ENCODE results near the gene NR1I2. TPM values are rescaled to one million over a fixed set of nuclear protein-coding genes. Genes with fewer than 3 reads are reported as not detected.
A peak's percentile ranks its signal among the peaks of the same experiment; 100 is the strongest.

Gene NR1I2
- total and polyA plus RNA-seq, 12 donors, result 0.14 to 0.91 (median 0.37) TPM; not detected in 2

DNA sequence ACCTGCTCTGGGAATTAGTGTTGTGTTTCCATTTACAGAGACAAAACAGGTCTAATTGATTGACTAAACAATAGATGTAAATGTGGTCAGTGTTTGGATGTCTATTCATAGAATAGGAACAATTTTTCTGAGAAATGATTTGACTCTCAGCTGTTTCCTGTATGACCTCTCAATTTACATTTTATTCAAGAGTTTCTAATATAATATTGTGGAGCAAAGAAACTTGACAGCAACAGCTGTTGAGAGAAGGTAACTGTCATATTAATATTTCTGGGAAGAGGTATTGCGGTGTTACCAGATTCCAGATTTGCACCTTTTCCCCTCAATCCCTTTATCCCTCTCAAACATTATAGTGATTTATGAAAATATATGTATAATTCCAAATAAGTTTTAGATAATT is 3.7 kb upstream of the NR1I2 start:
- Histone ChIP-seq H3K4me1 (replicated peaks in 1 of 2) (peaks cover 6% of the 10 kb centered on the region in 2 donors), H3K36me3 (replicated peaks in 1 of 2) (no peaks in the 10 kb centered on the region), H3K4me3 (no peak overlapping the region), H3K27ac (no peak overlapping the region), H3K9me3 (replicated peaks in 1 of 3) (no peaks in the 10 kb centered on the region), H3K27me3 (no peaks in the 10 kb centered on the region)
- 93 to 100% (median 94%) methylated on average over 1 of the region's 1 CpG for WGBS, 4 donors
- intact Hi-C loops (cut with DNase I), result no loop called here
- TF ChIP-seq, protein P1, sequence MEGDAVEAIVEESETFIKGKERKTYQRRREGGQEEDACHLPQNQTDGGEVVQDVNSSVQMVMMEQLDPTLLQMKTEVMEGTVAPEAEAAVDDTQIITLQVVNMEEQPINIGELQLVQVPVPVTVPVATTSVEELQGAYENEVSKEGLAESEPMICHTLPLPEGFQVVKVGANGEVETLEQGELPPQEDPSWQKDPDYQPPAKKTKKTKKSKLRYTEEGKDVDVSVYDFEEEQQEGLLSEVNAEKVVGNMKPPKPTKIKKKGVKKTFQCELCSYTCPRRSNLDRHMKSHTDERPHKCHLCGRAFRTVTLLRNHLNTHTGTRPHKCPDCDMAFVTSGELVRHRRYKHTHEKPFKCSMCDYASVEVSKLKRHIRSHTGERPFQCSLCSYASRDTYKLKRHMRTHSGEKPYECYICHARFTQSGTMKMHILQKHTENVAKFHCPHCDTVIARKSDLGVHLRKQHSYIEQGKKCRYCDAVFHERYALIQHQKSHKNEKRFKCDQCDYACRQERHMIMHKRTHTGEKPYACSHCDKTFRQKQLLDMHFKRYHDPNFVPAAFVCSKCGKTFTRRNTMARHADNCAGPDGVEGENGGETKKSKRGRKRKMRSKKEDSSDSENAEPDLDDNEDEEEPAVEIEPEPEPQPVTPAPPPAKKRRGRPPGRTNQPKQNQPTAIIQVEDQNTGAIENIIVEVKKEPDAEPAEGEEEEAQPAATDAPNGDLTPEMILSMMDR (IDR thresholded peaks at IDR 0.05), result no peak
- TF ChIP-seq POLR2A (IDR thresholded peaks at IDR 0.05), result no peak
- no peak for DNase-seq

DNA sequence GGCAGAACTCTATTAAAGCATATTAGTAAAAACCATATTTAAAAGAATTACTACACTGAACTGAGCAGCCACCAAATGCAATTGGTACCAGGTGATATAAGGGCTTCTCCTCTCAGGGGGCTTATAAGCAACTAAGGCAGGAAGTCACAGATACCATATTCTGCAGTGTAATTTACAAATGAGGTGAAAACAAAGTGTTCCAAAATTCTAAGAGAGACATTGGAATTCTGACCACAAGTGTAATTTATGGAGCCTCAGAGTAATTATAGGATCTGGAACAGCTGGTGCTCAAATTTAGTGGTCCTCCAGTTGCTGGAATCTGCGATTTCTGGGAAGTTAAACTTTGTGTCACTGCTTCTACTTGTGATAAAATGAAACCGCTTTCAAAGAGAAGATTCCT is 3.1 kb upstream of the NR1I2 start:
- H3K9me3 ChIP-seq (replicated peaks in 1 of 3), result no peaks in the 10 kb centered on the region
- DNase-seq, result no peak
- H3K36me3 ChIP-seq (replicated peaks in 1 of 2), result no peaks in the 10 kb centered on the region
- TF ChIP-seq POLR2A (IDR thresholded peaks at IDR 0.05), result no peak
- TF ChIP-seq, protein P1 (IDR thresholded peaks at IDR 0.05), result no peak
- H3K4me3 ChIP-seq, result no peak overlapping the region
- WGBS, 4 donors, result 88 to 97% (median 90%) methylated on average over 2 of the region's 2 CpGs
- peaks cover 6% of the 10 kb centered on the region in 2 donors for H3K4me1 ChIP-seq (replicated peaks in 1 of 2)
- intact Hi-C loops (cut with DNase I), result no loop called here
- no peaks in the 10 kb centered on the region for H3K27me3 ChIP-seq
- H3K27ac ChIP-seq, result no peak overlapping the region

DNA sequence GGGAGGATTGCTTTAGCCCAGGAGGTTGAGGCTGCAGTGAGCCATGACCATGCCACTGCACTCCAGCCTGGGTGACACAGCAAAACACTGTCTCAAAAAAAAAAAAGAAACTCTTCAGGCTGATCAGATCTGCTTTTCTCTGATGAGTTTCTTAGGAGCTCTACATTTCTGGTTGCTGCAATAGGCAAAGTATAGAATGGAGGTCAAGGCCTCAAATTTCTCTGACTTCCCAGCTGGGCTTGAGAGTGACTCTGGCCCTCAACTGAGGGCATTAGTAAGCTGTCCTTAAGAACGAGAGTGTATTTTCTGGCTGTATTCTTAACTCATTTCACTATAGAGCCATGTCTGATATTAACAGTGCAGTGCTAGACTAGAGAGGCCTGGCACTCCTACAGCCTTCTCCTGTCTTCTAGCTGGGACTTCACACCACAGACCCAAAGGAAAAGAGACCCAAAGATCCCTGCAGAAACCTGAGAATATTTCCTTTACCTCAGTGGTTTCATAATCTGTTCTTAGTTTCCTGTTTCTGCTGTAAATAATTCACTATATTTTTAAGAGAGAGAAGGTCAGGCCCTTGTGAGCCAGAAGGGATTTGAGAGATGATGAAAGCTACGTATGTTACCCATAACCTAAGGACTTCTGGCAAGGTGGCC is 2.0 kb upstream of the NR1I2 start:
- intact Hi-C loops (cut with DNase I), result no loop called here
- 53 to 64% (median 59%) methylated on average over 2 of the region's 2 CpGs for WGBS, 4 donors
- Histone ChIP-seq H3K36me3 (replicated peaks in 1 of 2) (no peaks in the 10 kb centered on the region), H3K27me3 (no peaks in the 10 kb centered on the region), H3K9me3 (replicated peaks in 1 of 3) (no peaks in the 10 kb centered on the region), H3K27ac (peak overlapping the region in 3 of 5 donors; percentile 28 to 52 (median 33)), H3K4me3 (no peak overlapping the region), H3K4me1 (replicated peaks in 1 of 2) (peaks cover 6% of the 10 kb centered on the region in 2 donors)
- no peak for TF ChIP-seq POLR2A (IDR thresholded peaks at IDR 0.05)
- DNase-seq, result peak in 1 of 7 donors; percentile 16

DNA sequence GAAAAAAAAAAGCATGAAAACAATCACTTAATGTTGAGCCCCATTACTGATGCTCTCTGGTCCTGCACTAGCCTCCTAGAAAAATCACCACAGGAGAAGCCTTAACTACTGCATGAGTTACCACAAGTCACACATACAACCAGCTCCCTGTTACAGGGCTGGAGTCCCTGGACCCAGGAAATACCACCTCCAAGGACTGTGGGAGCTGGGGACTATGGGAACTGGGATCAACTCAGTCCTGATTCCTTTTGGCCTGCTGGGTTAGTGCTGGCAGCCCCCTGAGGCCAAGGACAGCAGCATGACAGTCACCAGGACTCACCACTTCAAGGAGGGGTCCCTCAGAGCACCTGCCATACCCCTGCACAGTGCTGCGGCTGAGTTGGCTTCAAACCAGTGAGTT is 559 bp downstream of the NR1I2 start:
- H3K9me3 ChIP-seq (replicated peaks in 1 of 3), result no peaks in the 10 kb centered on the region
- no peaks in the 10 kb centered on the region for H3K36me3 ChIP-seq (replicated peaks in 1 of 2)
- H3K4me1 ChIP-seq (replicated peaks in 1 of 2), result peaks cover 6% of the 10 kb centered on the region in 2 donors
- WGBS, 4 donors, result 95% methylated on average over 1 of the region's 1 CpG; no CpG with 5 or more reads in 2 of the 4 donors
- H3K27me3 ChIP-seq, result no peaks in the 10 kb centered on the region
- no peak for TF ChIP-seq POLR2A (IDR thresholded peaks at IDR 0.05)
- TF ChIP-seq, protein P1 (IDR thresholded peaks at IDR 0.05), result no peak
- H3K27ac ChIP-seq, result no peak overlapping the region
- no peak for DNase-seq
- intact Hi-C loops (cut with DNase I), result no loop called here
- H3K4me3 ChIP-seq, result no peak overlapping the region

DNA sequence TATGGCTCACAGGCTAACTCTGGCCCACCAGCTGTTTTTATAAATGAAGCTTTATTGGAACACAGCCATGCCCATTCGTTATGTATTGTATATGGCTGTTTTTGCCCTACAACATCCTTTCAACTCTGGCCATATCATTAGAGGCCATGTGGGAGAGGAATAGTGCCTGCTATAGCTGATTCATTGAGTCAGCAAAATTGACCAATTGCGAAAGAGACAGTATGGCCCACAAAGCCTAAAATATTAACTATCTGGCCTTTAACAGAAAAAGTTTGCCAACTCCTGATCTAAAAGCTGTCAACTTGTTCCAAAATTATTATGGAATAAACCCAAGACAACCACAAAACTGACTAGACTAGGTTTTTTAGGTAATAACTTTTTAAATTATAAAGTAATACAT is 1.4 kb downstream of the NR1I2 start:
- no peaks in the 10 kb centered on the region for H3K27me3 ChIP-seq
- TF ChIP-seq, protein P1 (IDR thresholded peaks at IDR 0.05), result no peak
- no peak for TF ChIP-seq POLR2A (IDR thresholded peaks at IDR 0.05)
- DNase-seq, result no peak
- H3K36me3 ChIP-seq (replicated peaks in 1 of 2), result no peaks in the 10 kb centered on the region
- no peak overlapping the region for H3K4me3 ChIP-seq
- peaks cover 6% of the 10 kb centered on the region in 2 donors for H3K4me1 ChIP-seq (replicated peaks in 1 of 2)
- intact Hi-C loops (cut with DNase I), result no loop called here
- WGBS, 4 donors, result 75 to 87% (median 79%) methylated on average over 2 of the region's 2 CpGs
- no peaks in the 10 kb centered on the region for H3K9me3 ChIP-seq (replicated peaks in 1 of 3)
- no peak overlapping the region for H3K27ac ChIP-seq

All from adrenal gland (tissue), 12 donors.